Measurements from ENCODE around the gene OXT.

OXT gene

GRCh38 chr20:3115190-3116107, 44.0 kb downstream of the OXT start:
- DNase-seq, result no peak

GRCh38 chr20:3116341-3116740, 44.9 kb downstream of the OXT start:
- DNase-seq, result no peak

GRCh38 chr20:3117839-3118379, 46.5 kb downstream of the OXT start:
- peak; percentile 44 for DNase-seq

- DNase-seq, result no peak
Observed at GRCh38 chr20:3119044-3119443, 47.6 kb downstream of the OXT start.

GRCh38 chr20:3121271-3121911, 50.0 kb downstream of the OXT start:
- peak; percentile 51 for DNase-seq

Data from central memory CD4-positive, alpha-beta T cell (primary cell).